AG04449 (cell line): ENCODE data around the gene KRTAP17-1.

Source experiments
- CTCF ChIA-PET: fragments of 350-600 bp; formaldehyde crosslinking; extraction: SDS; loops from one replicate; lab custom pipeline; 2021; ENCODE audit warnings: antibody characterized with exemption; lab: Yijun Ruan, JAX
- POLR2A ChIA-PET: fragments of 400-600, 350-600 bp; formaldehyde crosslinking; extraction: SDS; loops from one replicate; lab custom pipeline; 2020; ENCODE audit warnings: antibody characterized with exemption, inconsistent platforms; lab: Yijun Ruan, JAX
- DNase-seq: peaks from one replicate; pipeline ENCODE4 v3.0.0-alpha.2; 2010; ENCODE audit warnings: low read depth, low spot score
- H3K4me3 ChIP-seq: 2 replicates; pipeline ENCODE4 v1.5.1; 2011; ENCODE audit warnings: low read depth, mild to moderate bottlenecking, control low read depth, low read length
- CTCF ChIP-seq: IDR thresholded peaks from one replicate; pipeline ENCODE4 v1.5.1; 2011; ENCODE audit warnings: mild to moderate bottlenecking, moderate library complexity, low read length, control low read depth, inconsistent platforms; ENCODE audit not compliant: insufficient read depth; ENCODE audit errors: missing control alignments

The KRTAP17-1 gene

GRCh38 chr17:41267711-41268110 lies 47.8 kb downstream of the KRTAP17-1 start:
- ChIA-PET CTCF (interaction anchor here (1.5 kb wide), 1 partner anchor 9 kb away, joined by 3 read pairs; no protein-coding TSS in a partner anchor), POLR2A (no interaction called here)
- DNase-seq = no peak
- TF ChIP-seq CTCF = no peak
- no peak overlapping the region for H3K4me3 ChIP-seq

- TF ChIP-seq CTCF = no peak
- H3K4me3 ChIP-seq = no peak within 1 kb of the TSS
- no peak for DNase-seq
- ChIA-PET CTCF (interaction anchor here (1.4 to 1.6 kb wide), 2 partner anchors 12 to 64 kb away, joined by 3 to 4 read pairs; no protein-coding TSS in a partner anchor), POLR2A (no interaction called here)
Measured at GRCh38 chr17:41265078-41265477, 50.4 kb downstream of the KRTAP17-1 start, which contains the start of gene KRTAP9-6. Gene KRTAP9-6, plus strand, starts transcription at chr17:41265378. Its CDS starts 0 bp downstream, at chr17:41265378.
